ENCODE measurements around the gene SULF2.

Gene SULF2

GRCh38 chr20:47783828-47784598 is 1.3 kb downstream of the SULF2 start:
- no peak for FAIRE-seq

- no peak for FAIRE-seq
These were observed 2.2 kb downstream of the SULF2 start for GRCh38 chr20:47782920-47783552.

GRCh38 chr20:47782076-47782475 is 3.2 kb downstream of the SULF2 start:
- no peak for FAIRE-seq

- no peak for FAIRE-seq
These were observed 3.6 kb downstream of the SULF2 start for GRCh38 chr20:47781632-47782031.

GRCh38 chr20:47780720-47781389 is 4.4 kb downstream of the SULF2 start:
- FAIRE-seq = no peak

GRCh38 chr20:47778398-47779354 is 6.6 kb downstream of the SULF2 start:
- FAIRE-seq = no peak

- FAIRE-seq = no peak
These were observed 8.1 kb downstream of the SULF2 start for GRCh38 chr20:47777220-47777619.

GRCh38 chr20:47776639-47777038 is 8.6 kb downstream of the SULF2 start:
- no peak for FAIRE-seq

- no peak for FAIRE-seq
These were observed 9.4 kb downstream of the SULF2 start for GRCh38 chr20:47775841-47776240.

- FAIRE-seq = no peak
These were observed 10.2 kb downstream of the SULF2 start for GRCh38 chr20:47775039-47775438.

GRCh38 chr20:47774131-47774777 is 11.0 kb downstream of the SULF2 start:
- FAIRE-seq = no peak

GRCh38 chr20:47773371-47773786 is 11.9 kb downstream of the SULF2 start:
- no peak for FAIRE-seq

- FAIRE-seq = no peak
These were observed 14.3 kb downstream of the SULF2 start for GRCh38 chr20:47770935-47771334.

- FAIRE-seq = no peak
These were observed 17.1 kb downstream of the SULF2 start for GRCh38 chr20:47768016-47768824.

- no peak for FAIRE-seq
These were observed 19.3 kb downstream of the SULF2 start for GRCh38 chr20:47765691-47766594.

GRCh38 chr20:47765271-47765670 is 20.0 kb downstream of the SULF2 start:
- no peak for FAIRE-seq

GRCh38 chr20:47764154-47764733 is 21.0 kb downstream of the SULF2 start:
- FAIRE-seq = no peak

- no peak for FAIRE-seq
These were observed 22.5 kb downstream of the SULF2 start for GRCh38 chr20:47762699-47763268.

- FAIRE-seq = no peak
These were observed 23.7 kb downstream of the SULF2 start for GRCh38 chr20:47761482-47762047.
